Hepatocyte (in vitro differentiated cells): ENCODE measurements around the gene DPF3.

Source experiments
- CTCF ChIP-seq: fragments of 200-600 bp; sonication (generic); IDR thresholded peaks from 2 replicates; pipeline ENCODE4 v1.5.1; 2016; ENCODE audit warnings: antibody characterized with exemption, mild to moderate bottlenecking; ENCODE audit not compliant: poor library complexity
- EZH2 ChIP-seq: fragments of 200-600 bp; sonication (generic); IDR thresholded peaks from 2 replicates; pipeline ENCODE4 v1.6.1; 2016; ENCODE audit warnings: antibody characterized with exemption, mild to moderate bottlenecking, borderline replicate concordance

- TF ChIP-seq CTCF, result no peak
- TF ChIP-seq EZH2, result no peak
Observed at GRCh38 chr14:72573725-72574417, 320.0 kb downstream of the DPF3 start.
